ENCODE results near the gene TOP3A.

TOP3A gene

GRCh38 chr17:18278867-18279266 is 35.9 kb downstream of the TOP3A start:
- DNase-seq: no peak

DNA sequence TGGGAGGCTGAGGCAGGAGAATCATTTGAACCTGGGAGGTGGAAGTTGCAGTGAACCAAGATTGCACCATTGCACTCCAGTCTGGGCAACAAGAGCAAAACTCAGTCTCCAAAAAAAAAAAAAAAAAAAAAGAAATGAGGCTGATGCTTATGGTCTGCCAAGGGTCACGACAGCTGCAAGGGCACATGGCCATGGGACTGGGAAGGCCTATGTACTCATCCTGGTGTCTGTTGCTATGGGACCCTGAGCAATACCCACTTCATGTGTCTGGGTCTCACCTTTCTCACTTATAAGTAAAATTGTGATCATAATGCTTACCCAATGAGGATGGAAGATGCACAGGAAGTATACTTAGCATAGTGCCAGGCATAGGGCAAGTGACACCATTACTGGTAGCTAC is 37.7 kb downstream of the TOP3A start:
- DNase-seq: no peak

DNA sequence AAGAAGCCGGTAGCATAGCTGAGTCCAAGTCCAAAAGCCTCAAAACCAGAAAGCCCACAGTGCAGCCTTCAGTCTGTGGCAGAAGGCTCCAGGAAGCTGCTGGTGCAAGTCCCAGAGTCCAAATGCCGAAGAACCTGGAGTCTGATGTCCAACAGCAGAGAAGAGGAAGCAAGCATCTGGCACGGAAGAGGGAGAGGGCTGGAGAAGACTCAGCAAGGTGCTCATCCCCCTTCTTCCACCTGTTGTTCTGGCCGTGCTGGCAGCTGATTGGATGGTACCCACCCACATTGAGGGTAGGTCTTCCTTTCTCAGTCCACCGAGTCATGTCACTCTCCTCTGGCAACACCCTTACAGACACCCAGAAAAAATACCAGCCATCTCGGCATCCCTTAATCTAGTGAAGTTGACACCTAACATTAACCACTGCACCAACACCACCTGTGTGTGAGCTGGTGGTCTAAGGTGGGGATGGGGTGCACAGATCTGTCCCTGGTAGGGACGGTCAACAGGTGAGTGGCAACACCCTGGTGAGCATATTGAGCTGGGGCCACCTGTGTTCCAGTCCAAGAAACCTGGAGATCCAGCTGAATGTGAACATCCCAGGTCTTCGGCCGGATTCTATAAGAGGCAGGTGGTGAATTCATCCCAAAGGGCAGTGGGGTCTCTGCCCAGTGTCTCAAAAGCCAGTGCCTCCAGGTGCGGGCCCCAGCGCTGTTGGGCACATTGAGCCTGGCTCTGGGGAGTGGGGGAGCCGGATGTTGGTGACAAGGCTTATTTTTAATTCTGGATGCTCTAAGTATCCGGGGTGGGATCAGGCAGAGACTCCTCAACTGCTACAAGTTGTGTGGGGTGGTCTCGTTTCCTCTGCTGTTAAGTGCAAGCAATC is 44.5 kb downstream of the TOP3A start:
- no peak for DNase-seq

- no peak for DNase-seq
Measured at GRCh38 chr17:18267927-18268711, 46.7 kb downstream of the TOP3A start.

DNA sequence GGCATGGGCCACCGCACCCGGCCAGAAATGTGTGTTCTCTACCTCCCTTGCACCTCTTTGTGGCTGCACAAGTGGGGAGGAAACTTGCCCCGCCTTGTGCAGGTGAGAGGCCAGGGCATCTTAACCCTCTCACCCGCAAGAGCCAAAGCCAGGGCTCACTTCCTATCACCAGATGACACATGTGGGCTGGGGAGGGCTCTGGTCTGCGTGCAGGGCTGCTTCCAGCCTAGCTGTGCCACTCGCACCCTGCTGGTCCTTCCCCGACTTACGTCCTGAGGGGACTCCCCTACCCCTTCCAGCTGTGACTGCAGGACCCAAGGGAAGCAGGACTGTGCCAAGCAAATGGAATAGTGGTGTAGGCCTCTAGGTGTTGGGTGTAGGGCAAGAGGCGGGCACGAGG is 47.4 kb downstream of the TOP3A start:
- DNase-seq: no peak

DNA sequence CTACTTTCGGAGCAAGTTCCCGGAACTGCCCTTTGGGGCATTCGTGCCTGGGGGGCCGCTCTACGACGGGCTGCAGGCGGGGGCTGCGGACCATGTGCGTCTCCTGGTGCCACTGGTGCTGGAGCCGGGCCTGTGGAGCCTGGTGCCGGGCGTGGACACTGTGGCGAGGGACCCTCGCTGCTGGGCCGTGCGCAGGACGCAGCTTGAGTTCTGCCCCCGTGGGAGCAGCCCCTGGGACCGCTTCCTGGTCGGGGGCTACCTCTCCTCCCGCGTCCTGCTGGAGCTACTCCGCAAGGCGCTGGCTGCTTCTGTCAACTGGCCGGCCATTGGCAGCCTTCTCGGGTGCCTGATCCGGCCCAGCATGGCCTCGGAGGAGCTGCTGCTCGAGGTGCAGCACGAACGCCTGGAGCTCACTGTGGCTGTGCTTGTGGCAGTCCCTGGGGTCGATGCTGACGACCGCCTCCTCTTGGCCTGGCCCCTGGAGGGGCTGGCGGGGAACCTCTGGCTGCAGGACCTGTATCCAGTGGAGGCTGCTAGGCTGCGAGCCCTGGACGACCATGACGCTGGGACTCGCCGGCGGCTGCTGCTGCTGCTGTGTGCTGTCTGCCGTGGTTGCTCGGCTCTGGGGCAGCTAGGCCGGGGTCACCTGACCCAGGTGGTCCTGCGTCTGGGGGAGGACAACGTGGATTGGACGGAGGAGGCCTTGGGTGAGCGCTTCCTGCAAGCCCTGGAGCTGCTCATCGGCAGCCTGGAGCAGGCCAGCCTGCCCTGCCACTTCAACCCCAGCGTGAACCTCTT is 50.7 kb downstream of the TOP3A start:
- no peak for DNase-seq

DNA sequence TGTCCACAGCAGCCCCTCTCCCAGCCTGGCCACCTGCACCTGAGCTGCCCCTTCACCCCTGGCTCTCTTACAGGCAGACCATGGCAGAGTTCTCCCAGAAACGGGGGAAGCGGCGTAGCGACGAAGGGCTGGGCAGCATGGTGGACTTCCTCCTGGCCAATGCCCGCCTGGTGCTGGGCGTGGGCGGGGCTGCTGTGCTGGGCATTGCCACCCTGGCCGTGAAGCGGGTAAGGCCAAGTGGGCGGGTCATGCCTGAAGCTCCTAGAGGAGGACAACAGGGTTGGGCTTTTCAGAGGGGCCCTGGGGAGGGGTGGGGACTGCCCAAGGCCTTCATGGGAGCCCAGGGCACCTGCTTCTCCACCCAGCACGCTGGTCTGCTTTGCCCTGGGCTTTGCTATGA is 52.2 kb downstream of the TOP3A start:
- no peak for DNase-seq

DNA sequence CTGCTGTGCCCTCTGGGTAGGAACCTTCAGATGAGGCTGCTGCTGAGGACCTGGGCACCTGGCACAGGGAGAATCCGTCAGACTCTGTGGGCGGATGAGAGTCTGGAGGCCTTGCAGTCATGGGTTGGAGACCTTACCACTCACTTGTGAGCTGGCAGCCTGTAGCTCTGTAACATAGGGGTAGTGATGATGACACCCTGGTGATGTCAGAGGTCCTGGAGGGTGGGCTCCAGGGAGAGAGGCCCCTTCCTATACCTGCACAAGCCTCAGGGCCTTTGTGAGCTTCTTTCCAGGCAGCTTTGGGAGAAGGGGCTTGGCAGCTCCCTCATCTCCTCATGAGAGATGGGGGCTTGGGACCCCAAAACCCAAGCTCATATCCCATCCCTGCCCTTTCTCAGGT is 52.7 kb downstream of the TOP3A start:
- DNase-seq: no peak

GRCh38 chr17:18261659-18262058 is 53.1 kb downstream of the TOP3A start:
- no peak for DNase-seq

DNA sequence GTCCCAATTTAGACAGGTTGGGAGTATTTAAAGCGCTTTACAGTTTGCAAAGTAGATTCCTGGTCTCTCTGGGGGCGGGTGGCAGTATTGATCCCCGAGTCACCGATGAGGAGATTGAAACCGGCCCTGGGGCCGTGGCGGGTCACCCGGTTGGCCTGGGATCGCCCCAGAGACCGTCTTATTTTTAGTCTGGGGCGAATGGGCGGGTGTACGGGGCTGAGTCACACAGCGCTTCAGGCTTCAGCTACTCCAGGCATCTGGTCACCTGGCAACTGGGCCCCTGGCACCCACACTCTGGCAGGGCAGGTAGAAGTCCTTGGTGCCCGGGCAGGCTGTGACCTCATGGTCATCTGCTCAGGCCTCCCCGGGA is 53.7 kb downstream of the TOP3A start:
- DNase-seq: peak; percentile 89

DNA sequence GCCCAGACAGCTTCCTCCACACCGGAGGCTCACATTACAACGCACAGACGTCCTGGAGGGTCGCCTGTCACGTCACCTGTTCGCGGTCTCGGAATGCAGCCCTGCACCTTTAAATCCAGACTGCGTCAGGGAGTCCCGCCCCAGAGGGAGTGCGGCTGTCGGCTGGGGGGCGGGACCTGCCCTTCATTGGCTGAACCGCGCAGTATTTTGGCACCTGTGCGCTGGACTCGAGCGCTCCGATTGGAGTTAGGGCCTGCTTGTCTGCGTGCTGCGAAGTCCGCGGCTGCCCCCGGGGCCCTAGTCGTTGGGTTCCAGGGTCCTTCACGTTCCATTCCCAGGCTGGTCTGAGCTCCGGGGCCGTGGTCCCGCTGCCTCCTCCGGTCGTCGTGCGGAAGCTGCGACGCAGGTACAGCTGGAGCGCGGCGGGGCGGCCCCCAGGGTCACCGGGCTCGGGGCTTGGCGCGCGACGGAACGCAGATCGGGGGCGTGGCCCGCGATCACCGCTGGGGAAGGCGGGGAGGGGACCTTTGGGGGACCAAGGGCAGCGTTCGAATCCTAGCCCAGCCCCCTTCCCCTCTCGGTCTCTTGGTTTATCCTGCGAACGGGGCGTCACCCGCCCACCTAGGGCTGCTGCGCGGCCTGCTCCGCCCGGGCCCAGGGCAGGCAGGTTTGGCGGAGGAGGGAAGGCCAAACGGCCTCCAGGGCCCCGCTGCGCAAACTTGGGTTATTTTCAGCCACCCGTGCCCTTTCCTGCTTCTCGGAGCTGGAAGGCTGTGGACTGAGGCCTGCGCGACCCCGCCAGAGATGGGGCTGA is 54.3 kb downstream of the TOP3A start, which contains the start of gene MIEF2:
Gene MIEF2, plus strand, starts transcription at position 331 of the 814 bp plus-strand sequence. CDS start 2,059 bp downstream, outside the sequence.
- peak; percentile 95 for DNase-seq

GRCh38 chr17:18259621-18260331 is 55.0 kb downstream of the TOP3A start:
- DNase-seq: peak; percentile 18

DNA sequence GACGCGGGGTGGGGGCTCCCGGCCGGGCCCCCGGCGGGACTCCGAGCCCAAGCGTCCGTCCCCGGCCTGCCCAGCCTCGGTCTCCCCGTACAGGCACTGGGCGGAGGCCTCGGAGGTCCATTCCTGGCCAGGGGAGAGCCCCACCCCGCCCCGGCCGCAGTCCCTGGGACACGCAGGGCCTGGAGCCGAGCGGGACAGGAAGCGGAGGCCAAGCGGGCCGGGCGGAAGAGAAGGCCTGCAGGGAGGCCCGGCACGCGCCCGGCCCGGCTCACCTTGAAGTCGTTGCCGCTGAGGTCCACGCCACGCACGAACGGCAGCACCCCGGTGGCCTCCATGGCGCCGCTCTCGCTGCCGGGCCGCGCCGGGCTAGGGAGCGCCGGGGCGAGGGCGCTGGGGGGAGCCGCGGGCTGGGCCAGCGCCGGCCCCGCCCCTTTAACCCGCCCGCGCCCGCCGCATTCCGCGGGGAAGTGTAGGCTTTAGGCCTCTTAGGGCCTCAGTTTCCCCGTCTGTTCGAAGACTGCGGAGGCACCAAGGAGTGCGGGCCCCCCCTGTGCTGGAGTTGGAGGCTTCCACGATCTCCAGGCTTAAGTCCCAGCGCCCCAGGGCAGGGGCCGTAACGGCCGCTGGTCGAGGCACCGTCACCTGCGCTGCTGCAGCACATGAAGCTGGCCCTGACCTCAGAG is 56.3 kb downstream of the TOP3A start, which contains the start of gene FLII:
Gene FLII, minus strand, starts transcription at position 383 of the 683 bp plus-strand sequence. Its CDS starts 48 bp downstream, at position 335.
- peak; percentile 78 for DNase-seq

DNA sequence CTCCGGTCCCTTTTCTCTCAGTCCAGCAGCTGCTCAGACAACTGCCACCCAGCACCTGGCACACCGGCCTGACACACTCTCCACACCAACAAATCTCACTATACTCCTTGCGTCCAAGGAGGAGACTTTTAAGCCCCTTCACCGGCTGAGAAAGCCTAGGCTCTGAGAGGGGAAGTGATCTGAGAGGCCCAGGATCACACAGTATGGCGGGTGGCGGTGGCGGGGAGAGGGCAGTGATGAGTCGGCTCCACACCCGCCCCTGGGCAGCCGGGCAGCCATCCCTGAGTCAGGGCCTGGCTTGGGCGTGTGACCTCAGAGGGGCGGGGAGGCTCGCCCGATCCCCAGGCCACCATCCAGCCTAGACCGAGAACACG is 56.8 kb downstream of the TOP3A start:
- DNase-seq: peak; percentile 82

- no peak for DNase-seq
Measured at GRCh38 chr17:18257268-18257981, 57.4 kb downstream of the TOP3A start.

- no peak for DNase-seq
Measured at GRCh38 chr17:18256776-18257175, 58.0 kb downstream of the TOP3A start.

DNA sequence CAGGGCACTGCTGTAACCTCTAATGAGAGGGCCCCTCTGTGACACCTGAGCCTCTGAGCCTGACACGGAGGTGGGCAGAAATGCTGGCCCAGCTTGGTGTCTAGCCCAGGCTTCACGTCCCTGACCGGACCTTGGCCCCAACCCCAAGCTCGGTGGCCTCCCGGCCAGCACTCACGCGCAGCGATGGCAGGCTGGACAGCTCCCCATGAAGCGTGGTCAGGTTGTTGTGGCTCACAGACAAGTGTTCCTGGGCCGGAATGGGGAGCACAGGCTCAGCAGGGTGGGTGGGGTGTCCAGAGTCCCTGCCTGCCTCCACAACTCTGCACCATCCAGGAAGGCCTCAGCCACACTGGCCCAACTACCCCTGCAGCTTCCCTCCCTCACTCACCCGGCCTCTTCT is 58.4 kb downstream of the TOP3A start:
- DNase-seq: no peak

GRCh38 chr17:18254888-18255649 is 59.7 kb downstream of the TOP3A start:
- no peak for DNase-seq
